HG02840 (cell line): Measurements from ENCODE around the gene TRHDE.

Experiments used
- ATAC-seq: cut with Tn5 transposase; IDR thresholded peaks from one replicate; pipeline ENCODE4 v1.9.1; 2021; ENCODE audit warnings: mild to moderate bottlenecking, moderate library complexity, moderate number of reproducible peaks; ENCODE audit not compliant: unreplicated experiment, low FRiP score

Gene TRHDE

DNA sequence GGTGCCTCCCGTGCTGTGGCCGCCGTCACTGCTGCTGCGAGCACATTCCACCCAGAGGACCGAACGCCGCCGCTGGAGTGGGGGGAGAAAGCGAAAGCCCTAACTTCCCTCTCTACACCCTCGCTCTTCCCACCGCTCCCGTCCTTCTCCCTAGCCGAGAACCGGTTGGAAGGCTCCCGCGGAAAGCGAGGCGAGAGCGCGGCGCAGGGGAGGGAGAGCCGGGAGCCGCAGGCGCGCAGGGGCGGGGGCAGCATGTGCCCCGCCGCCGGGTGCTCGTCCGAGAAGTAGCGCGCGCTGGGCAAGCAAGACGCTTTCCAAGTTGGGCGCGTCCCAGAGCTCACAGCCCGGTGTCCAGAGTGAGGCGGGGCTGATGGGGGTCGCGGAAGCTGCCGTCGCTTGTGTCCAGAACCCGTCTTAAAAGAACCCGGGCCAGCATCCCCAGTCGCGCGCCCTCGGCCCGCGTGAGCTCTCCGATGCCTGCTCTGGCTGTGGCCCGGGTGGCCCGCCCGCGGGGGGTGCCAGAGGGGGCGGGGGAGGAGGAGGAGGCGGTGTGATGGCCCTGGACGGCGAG is at the start of gene TRHDE:
TRHDE (plus strand) TSS at position 280 of the 571 bp plus-strand sequence; CDS start at position 554, 274 bp downstream.
- ATAC-seq = no peak

DNA sequence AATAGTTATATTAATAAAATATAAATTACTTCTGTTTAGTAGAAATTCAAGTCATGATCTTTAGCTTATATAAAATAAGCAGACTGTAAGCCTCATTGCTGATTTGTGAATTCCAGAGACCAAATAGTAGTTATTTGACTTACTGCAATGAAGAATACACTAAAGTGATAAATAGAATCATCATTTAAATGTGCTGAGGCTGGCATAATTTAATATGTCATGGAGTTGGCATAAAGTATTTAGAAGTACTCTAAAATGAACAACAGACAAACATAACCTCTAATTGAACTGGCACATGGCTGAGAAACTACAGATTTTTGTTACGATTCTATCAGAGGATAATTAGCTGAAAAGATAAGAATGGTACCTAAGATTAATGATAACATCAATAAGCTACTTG is 45.7 kb upstream of the TRHDE start:
- no peak for ATAC-seq

- no peak for ATAC-seq
These were observed 43.7 kb upstream of the TRHDE start for GRCh38 chr12:72228424-72228823.

GRCh38 chr12:72230589-72230988 is 41.6 kb upstream of the TRHDE start:
- no peak for ATAC-seq

DNA sequence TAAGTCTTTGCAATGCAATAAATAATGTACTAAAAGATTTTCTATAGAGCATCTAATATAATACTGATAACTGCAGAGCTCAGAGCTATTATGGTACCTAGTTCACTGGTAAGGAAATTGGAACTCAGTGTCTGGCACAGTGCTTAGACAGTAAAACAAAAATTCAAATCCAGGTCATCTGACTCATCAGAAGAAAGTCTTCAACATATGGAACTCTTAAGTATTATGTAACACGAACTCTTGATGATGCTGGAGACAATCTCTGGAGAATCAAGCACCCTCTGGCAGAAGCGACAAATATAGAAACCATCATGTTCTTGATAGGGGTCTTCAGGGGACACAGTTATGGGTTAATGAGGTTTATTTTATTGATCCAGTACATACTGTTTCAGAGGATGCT is 37.3 kb upstream of the TRHDE start:
- no peak for ATAC-seq

- no peak for ATAC-seq
These were observed 36.0 kb upstream of the TRHDE start for GRCh38 chr12:72236071-72236705.

DNA sequence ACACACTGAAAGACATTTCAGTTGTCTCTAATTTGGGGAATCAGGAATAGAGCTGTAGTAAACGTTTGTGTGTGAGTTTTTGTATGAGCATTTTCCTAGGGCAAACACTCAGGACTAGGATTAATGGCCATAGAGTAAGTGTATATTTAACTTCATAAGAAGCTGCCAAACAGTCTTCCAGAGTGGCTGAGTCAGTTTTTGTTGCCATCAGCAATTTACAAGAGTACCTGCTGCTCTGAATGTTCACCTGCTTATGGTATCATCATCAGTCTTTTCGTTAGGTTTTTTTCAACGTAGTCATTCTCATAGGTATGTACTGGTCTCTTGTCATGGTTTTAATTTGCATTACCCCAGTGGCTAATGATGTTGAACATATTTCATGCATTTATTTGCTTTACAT is 30.6 kb upstream of the TRHDE start:
- no peak for ATAC-seq

DNA sequence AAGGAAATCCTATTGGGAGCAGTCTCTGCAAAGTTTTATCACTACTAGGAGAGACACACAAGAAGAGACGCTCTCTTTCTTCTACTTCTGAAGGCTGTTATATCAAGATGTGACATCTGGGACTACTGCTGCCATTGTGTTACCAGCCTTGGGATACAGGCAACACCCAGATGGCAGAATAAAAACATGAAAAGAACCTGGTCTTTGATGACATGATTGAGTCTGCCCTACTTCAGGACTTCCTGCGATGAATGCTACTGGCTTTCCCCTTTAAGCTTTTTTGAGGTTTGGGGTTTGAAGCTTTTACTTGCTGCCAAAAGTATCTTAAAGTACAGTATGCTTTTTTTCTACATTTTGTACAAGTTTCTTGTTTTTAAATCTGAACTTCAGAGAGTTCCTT is 29.2 kb upstream of the TRHDE start:
- ATAC-seq = no peak

- ATAC-seq = no peak
These were observed 25.8 kb upstream of the TRHDE start for GRCh38 chr12:72246370-72246769.

GRCh38 chr12:72250346-72250745 is 21.8 kb upstream of the TRHDE start:
- ATAC-seq = no peak

DNA sequence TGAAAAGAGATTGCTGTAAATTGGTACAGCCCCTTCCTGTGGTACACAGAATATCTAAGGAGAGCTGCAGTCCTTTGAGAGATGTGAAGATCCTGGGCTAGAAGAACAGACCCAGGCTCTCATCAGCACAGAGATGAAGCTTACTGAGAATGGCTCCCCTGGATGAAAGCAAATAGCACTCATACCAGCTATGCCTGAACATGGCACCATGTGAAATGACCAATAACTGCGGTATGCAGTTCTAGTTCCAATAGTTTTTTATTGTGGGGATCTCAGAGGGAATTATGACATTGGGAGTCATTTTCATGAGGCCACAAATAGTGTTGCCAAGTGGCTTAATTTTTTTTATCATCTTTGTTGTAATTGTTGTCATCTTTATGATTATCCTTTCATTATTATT is 15.4 kb upstream of the TRHDE start:
- ATAC-seq = no peak

DNA sequence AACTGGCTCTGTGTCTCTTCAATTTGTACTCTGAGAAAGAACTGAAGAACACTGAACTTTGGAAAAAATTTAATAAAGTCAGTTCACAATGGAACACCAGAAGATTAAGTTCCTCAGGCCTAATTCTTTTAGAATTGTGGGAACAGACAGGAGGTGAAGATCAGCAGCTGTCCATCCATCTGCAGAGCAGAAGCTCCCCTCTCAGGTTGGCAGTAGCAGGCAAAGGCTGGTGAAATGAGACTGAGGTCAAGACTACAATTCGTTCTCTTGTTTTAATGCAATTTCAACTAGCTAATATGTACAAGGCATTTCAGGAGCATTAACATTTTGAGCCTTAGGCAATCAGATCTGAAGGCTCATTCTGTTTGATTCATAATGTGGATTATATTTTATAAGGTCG is 10.3 kb upstream of the TRHDE start:
- no peak for ATAC-seq

DNA sequence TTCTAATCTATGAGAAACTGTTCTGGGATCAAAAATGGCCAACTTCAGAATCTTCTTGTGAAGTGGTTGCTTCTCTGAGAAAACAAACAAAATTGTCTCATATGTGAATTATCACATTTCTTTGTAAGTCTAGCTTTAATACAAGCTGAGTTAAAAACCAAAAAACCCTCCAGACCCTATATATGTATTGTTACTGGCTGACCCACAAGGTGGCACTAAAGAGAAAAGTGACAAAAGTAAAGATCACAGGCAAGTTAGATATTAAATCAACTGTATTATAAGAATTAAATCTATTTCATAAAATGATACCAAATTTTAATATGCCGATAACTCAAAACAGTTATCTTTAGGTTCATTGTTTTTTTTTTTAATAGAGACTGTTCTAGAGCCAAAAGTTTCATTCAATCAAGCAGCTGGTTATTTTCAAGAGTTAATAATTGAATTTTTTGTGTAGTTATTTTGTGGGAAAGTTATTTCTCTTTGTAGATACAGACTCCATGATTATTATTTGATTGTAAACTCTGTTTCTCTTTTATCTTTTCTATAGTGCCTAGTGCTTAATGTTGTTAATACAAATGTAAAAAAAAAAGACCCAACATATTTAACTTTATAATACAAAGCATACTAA is 7.5 kb upstream of the TRHDE start:
- ATAC-seq = no peak

DNA sequence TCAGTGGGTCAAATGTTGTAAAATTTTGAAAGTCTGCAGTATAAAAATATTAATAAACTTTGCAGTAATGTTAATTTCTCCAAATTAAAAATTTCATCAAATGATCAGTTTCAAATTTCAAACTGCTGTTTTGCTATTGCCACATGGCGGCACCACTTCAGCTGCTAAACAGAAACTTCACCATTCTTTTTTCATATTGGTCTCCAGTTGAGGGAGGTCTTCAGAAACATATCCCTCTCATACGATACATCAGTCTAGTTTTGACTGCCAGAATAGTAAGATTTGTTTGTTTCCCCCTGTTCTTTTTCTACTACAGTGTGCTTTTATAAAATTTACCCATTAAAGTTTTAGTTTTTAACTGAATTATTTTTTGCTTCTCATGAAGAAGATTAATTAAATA is 4.2 kb upstream of the TRHDE start:
- no peak for ATAC-seq

- ATAC-seq = no peak
These were observed 3.8 kb upstream of the TRHDE start for GRCh38 chr12:72268386-72268785.

GRCh38 chr12:72269491-72269890 is 2.7 kb upstream of the TRHDE start:
- ATAC-seq = no peak

GRCh38 chr12:72270246-72270645 is 1.9 kb upstream of the TRHDE start:
- no peak for ATAC-seq

DNA sequence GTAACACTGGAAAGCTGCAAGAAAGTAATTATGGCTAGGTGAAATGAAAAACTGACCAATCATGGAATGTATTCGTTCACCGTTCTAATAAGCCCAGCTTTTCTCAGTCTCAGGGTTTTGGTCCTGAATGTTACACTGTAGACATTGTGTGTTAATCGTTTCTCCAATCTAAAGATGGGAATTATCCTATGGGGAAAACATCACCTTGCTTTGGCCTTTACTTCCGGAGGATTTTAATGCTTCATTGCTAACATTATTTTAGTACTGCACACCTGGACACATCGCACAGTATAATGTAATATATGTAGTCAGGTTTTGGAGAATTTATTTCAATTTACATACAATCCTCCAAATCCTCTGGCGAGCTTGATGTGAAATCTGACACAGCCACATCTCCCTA is 1.2 kb upstream of the TRHDE start:
- ATAC-seq = no peak

- ATAC-seq = no peak
These were observed 599 bp upstream of the TRHDE start for GRCh38 chr12:72271451-72272090.

- ATAC-seq = no peak
These were observed 745 bp downstream of the TRHDE start for GRCh38 chr12:72272731-72273498.

DNA sequence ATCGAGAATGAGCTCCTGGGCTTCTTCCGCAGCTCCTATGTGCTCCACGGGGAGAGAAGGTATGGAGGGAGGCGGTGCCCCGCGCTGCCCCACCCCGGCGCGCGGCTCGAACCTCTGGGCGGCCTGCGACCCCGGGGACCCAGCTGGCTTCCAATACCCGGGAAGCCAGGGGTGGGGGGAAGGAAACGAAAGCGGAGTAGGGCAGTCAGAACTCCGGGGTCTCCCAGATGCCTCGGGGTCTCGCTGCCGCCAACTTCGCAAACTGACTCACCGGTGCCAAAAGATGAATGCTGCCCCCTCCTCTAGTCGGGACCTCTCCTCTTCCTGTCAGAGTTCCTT is 1.3 kb downstream of the TRHDE start:
- no peak for ATAC-seq
